ENCODE data around the gene ZNF331.

Gene ZNF331

DNA sequence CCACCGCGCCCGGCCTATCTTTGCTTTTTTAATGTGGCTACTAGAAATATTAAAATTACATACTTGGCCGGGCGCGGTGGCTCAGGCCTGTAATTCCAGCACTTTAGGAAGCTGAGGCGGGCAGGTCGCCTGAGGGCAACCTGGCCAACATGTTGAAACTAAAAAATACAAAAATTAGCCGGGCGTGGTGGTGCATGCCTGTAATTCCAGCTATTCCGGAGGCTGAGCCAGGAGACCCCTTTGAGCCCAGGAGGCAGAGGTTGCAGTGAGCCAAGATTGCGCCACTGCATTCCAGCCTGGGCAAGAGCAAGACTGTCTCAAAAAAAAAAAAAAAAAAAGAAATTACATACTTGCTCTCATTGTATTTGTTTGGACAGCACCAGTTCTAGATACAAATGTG, 59.1 kb downstream of the ZNF331 start:
- H3K27ac ChIP-seq (ENCODE audit: low read length): no peak overlapping the region
- no peak overlapping the region for H3K4me3 ChIP-seq (ENCODE audit: low read length in 2 of 2)
- no peaks in the 10 kb centered on the region for H3K4me1 ChIP-seq (ENCODE audit: control insufficient read depth, insufficient read depth, low read length)
- H3K9me3 ChIP-seq (ENCODE audit: control insufficient read depth in 2 of 2, low read length in 2 of 2): no peaks in the 10 kb centered on the region
- H3K9ac ChIP-seq (ENCODE audit: low read length in 2 of 2): no peak overlapping the region
- no peaks in the 10 kb centered on the region for H3K27me3 ChIP-seq (ENCODE audit: control insufficient read depth in 1 of 2, insufficient read depth in 2 of 2, low read length in 2 of 2)
- no peaks in the 10 kb centered on the region for H3K36me3 ChIP-seq (ENCODE audit: control insufficient read depth in 2 of 2, insufficient read depth in 2 of 2, low read length in 2 of 2)

DNA sequence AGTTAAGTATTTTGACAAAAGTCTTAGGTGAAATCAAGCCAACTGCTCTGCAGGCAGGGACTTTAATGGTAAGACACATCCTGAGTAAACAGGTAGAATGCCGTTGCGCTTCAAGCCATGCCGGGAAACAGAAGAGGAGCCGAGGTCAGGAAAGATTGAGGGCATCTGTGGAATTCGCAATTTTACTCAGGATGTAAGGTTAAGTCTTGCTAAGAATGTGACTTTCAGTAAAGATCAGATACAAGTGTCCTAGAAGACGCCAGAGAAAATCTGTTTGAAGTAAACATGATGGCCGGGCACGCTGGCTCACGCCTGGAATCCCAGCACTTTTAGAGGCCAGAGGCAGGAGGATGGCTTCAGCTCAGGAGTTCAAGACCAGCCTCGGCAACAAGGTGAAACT, 60.4 kb downstream of the ZNF331 start:
- Histone ChIP-seq H3K27me3 (ENCODE audit: control insufficient read depth in 1 of 2, insufficient read depth in 2 of 2, low read length in 2 of 2) (no peaks in the 10 kb centered on the region), H3K9me3 (ENCODE audit: control insufficient read depth in 2 of 2, low read length in 2 of 2) (no peaks in the 10 kb centered on the region), H3K4me1 (ENCODE audit: control insufficient read depth, insufficient read depth, low read length) (no peaks in the 10 kb centered on the region), H3K4me3 (ENCODE audit: low read length in 2 of 2) (no peak overlapping the region), H3K9ac (ENCODE audit: low read length in 2 of 2) (no peak overlapping the region), H3K36me3 (ENCODE audit: control insufficient read depth in 2 of 2, insufficient read depth in 2 of 2, low read length in 2 of 2) (no peaks in the 10 kb centered on the region), H3K27ac (ENCODE audit: low read length) (no peak overlapping the region)

GRCh38 chr19:53600217-53600616, 62.3 kb downstream of the ZNF331 start:
- H3K9me3 ChIP-seq (ENCODE audit: control insufficient read depth in 2 of 2, low read length in 2 of 2): no peaks in the 10 kb centered on the region
- no peak overlapping the region for H3K27ac ChIP-seq (ENCODE audit: low read length)
- no peaks in the 10 kb centered on the region for H3K36me3 ChIP-seq (ENCODE audit: control insufficient read depth in 2 of 2, insufficient read depth in 2 of 2, low read length in 2 of 2)
- no peak overlapping the region for H3K9ac ChIP-seq (ENCODE audit: low read length in 2 of 2)
- no peaks in the 10 kb centered on the region for H3K4me1 ChIP-seq (ENCODE audit: control insufficient read depth, insufficient read depth, low read length)
- H3K27me3 ChIP-seq (ENCODE audit: control insufficient read depth in 1 of 2, insufficient read depth in 2 of 2, low read length in 2 of 2): no peaks in the 10 kb centered on the region
- no peak overlapping the region for H3K4me3 ChIP-seq (ENCODE audit: low read length in 2 of 2)

GRCh38 chr19:53606031-53606430, 68.1 kb downstream of the ZNF331 start:
- Histone ChIP-seq H3K4me3 (ENCODE audit: low read length in 2 of 2) (no peak overlapping the region), H3K27me3 (ENCODE audit: control insufficient read depth in 1 of 2, insufficient read depth in 2 of 2, low read length in 2 of 2) (no peaks in the 10 kb centered on the region), H3K27ac (ENCODE audit: low read length) (no peak overlapping the region), H3K9ac (ENCODE audit: low read length in 2 of 2) (no peak overlapping the region), H3K9me3 (ENCODE audit: control insufficient read depth in 2 of 2, low read length in 2 of 2) (no peaks in the 10 kb centered on the region), H3K4me1 (ENCODE audit: control insufficient read depth, insufficient read depth, low read length) (no peaks in the 10 kb centered on the region), H3K36me3 (ENCODE audit: control insufficient read depth in 2 of 2, insufficient read depth in 2 of 2, low read length in 2 of 2) (no peaks in the 10 kb centered on the region)

- H3K4me3 ChIP-seq (ENCODE audit: low read length in 2 of 2): no peak overlapping the region
- no peaks in the 10 kb centered on the region for H3K4me1 ChIP-seq (ENCODE audit: control insufficient read depth, insufficient read depth, low read length)
- H3K9ac ChIP-seq (ENCODE audit: low read length in 2 of 2): no peak overlapping the region
- no peaks in the 10 kb centered on the region for H3K27me3 ChIP-seq (ENCODE audit: control insufficient read depth in 1 of 2, insufficient read depth in 2 of 2, low read length in 2 of 2)
- H3K9me3 ChIP-seq (ENCODE audit: control insufficient read depth in 2 of 2, low read length in 2 of 2): no peaks in the 10 kb centered on the region
- H3K36me3 ChIP-seq (ENCODE audit: control insufficient read depth in 2 of 2, insufficient read depth in 2 of 2, low read length in 2 of 2): no peaks in the 10 kb centered on the region
- H3K27ac ChIP-seq (ENCODE audit: low read length): no peak overlapping the region
Observed at GRCh38 chr19:53608381-53608780, 70.4 kb downstream of the ZNF331 start.

- Histone ChIP-seq H3K9ac (ENCODE audit: low read length in 2 of 2) (no peak overlapping the region), H3K36me3 (ENCODE audit: control insufficient read depth in 2 of 2, insufficient read depth in 2 of 2, low read length in 2 of 2) (no peaks in the 10 kb centered on the region), H3K4me3 (ENCODE audit: low read length in 2 of 2) (no peak overlapping the region), H3K27ac (ENCODE audit: low read length) (no peak overlapping the region), H3K9me3 (ENCODE audit: control insufficient read depth in 2 of 2, low read length in 2 of 2) (no peaks in the 10 kb centered on the region), H3K27me3 (ENCODE audit: control insufficient read depth in 1 of 2, insufficient read depth in 2 of 2, low read length in 2 of 2) (no peaks in the 10 kb centered on the region), H3K4me1 (ENCODE audit: control insufficient read depth, insufficient read depth, low read length) (no peaks in the 10 kb centered on the region)
Observed at GRCh38 chr19:53612762-53613526, 75.0 kb downstream of the ZNF331 start.

DNA sequence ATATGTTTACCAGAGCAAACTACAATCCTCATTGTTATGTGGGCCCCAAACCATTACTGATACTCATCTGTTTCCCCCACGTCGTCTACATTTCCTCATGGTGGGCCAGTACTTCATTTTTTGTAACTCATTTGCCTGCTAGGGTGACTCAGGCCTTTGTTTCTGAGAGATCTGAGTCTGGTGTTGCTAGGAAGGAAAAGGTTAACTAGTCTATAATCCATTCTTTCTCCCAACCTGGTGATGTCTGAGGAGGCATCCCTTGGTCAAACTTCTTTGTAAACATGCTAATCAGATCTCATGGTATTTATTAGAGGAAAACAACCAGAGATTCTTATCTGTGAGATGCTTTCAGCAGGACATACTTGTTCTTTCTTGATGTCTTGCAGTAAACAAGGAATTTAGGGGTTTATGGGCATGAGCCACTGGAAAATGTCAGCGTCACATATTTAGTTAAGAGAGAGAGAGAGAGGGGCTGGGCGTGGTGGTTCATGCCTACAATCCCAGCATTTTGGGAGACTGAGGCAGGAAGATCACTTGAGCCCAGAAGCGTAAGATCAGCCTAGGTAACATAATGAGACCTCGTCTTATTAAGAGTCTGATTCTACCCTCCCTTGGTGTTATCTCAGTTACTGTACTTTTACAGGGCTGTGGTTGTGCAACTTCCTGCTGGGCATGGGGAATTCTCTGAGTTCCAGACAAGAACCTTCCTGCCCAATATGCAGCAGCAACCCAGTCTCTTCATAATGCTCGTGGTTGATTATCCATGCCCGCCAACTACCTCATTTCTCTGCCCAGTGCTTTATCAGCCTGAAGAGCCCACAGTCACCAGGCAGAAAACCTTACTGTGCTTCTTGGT, 84.2 kb downstream of the ZNF331 start:
- Histone ChIP-seq H3K27me3 (ENCODE audit: control insufficient read depth in 1 of 2, insufficient read depth in 2 of 2, low read length in 2 of 2) (no peaks in the 10 kb centered on the region), H3K36me3 (ENCODE audit: control insufficient read depth in 2 of 2, insufficient read depth in 2 of 2, low read length in 2 of 2) (no peaks in the 10 kb centered on the region), H3K27ac (ENCODE audit: low read length) (no peak overlapping the region), H3K4me3 (ENCODE audit: low read length in 2 of 2) (no peak overlapping the region), H3K9ac (ENCODE audit: low read length in 2 of 2) (no peak overlapping the region), H3K4me1 (ENCODE audit: control insufficient read depth, insufficient read depth, low read length) (no peaks in the 10 kb centered on the region), H3K9me3 (ENCODE audit: control insufficient read depth in 2 of 2, low read length in 2 of 2) (no peaks in the 10 kb centered on the region)

GRCh38 chr19:53624771-53625545, 87.0 kb downstream of the ZNF331 start:
- H3K36me3 ChIP-seq (ENCODE audit: control insufficient read depth in 2 of 2, insufficient read depth in 2 of 2, low read length in 2 of 2): no peaks in the 10 kb centered on the region
- no peak overlapping the region for H3K27ac ChIP-seq (ENCODE audit: low read length)
- no peaks in the 10 kb centered on the region for H3K27me3 ChIP-seq (ENCODE audit: control insufficient read depth in 1 of 2, insufficient read depth in 2 of 2, low read length in 2 of 2)
- H3K4me1 ChIP-seq (ENCODE audit: control insufficient read depth, insufficient read depth, low read length): no peaks in the 10 kb centered on the region
- H3K4me3 ChIP-seq (ENCODE audit: low read length in 2 of 2): no peak overlapping the region
- no peaks in the 10 kb centered on the region for H3K9me3 ChIP-seq (ENCODE audit: control insufficient read depth in 2 of 2, low read length in 2 of 2)
- H3K9ac ChIP-seq (ENCODE audit: low read length in 2 of 2): no peak overlapping the region

GRCh38 chr19:53626486-53626885, 88.5 kb downstream of the ZNF331 start:
- H3K27ac ChIP-seq (ENCODE audit: low read length): no peak overlapping the region
- H3K9ac ChIP-seq (ENCODE audit: low read length in 2 of 2): no peak overlapping the region
- H3K27me3 ChIP-seq (ENCODE audit: control insufficient read depth in 1 of 2, insufficient read depth in 2 of 2, low read length in 2 of 2): no peaks in the 10 kb centered on the region
- no peaks in the 10 kb centered on the region for H3K36me3 ChIP-seq (ENCODE audit: control insufficient read depth in 2 of 2, insufficient read depth in 2 of 2, low read length in 2 of 2)
- no peak overlapping the region for H3K4me3 ChIP-seq (ENCODE audit: low read length in 2 of 2)
- no peaks in the 10 kb centered on the region for H3K9me3 ChIP-seq (ENCODE audit: control insufficient read depth in 2 of 2, low read length in 2 of 2)
- H3K4me1 ChIP-seq (ENCODE audit: control insufficient read depth, insufficient read depth, low read length): no peaks in the 10 kb centered on the region

- Histone ChIP-seq H3K36me3 (ENCODE audit: control insufficient read depth in 2 of 2, insufficient read depth in 2 of 2, low read length in 2 of 2) (no peaks in the 10 kb centered on the region), H3K9me3 (ENCODE audit: control insufficient read depth in 2 of 2, low read length in 2 of 2) (no peaks in the 10 kb centered on the region), H3K9ac (ENCODE audit: low read length in 2 of 2) (no peak overlapping the region), H3K4me1 (ENCODE audit: control insufficient read depth, insufficient read depth, low read length) (no peaks in the 10 kb centered on the region), H3K4me3 (ENCODE audit: low read length in 2 of 2) (no peak overlapping the region), H3K27me3 (ENCODE audit: control insufficient read depth in 1 of 2, insufficient read depth in 2 of 2, low read length in 2 of 2) (no peaks in the 10 kb centered on the region), H3K27ac (ENCODE audit: low read length) (no peak overlapping the region)
Observed at GRCh38 chr19:53626976-53627375, 89.0 kb downstream of the ZNF331 start.

Data from stomach smooth muscle (tissue), 2 donors.